Gastroesophageal sphincter (tissue), 4 donors: ENCODE measurements around the gene CPNE1. TPM values are rescaled to one million over a fixed set of nuclear protein-coding genes. Genes with fewer than 3 reads are reported as not detected.
"Not testable (repeated sequence)": the region's sequence is repeated elsewhere in the genome, so short reads cannot be mapped to it uniquely, and the experiment has no call there.

ENCODE experiments used
- ATAC-seq: fragments of 150-250 bp; one replicate; pipeline ENCODE4 v1.9.1; 2016; ENCODE audit warnings: mild to moderate bottlenecking, moderate library complexity
- H3K27ac ChIP-seq, 4 donors: fragments of 200-600 bp; sonication (generic) in 3 of 4; 1 replicate in 3 of 4; 2 replicates in 1 of 4; pipeline ENCODE4 v1.5.1; 2016 to 2019
- H3K27me3 ChIP-seq: fragments of 200-600 bp; sonication (generic); one replicate; pipeline ENCODE4 v1.5.1; 2019
- H3K36me3 ChIP-seq, 2 donors: fragments of 200-600 bp; sonication (generic); one replicate each; pipeline ENCODE4 v1.5.1; 2019; ENCODE audit warnings: control low read depth in 1 of 2
- H3K4me1 ChIP-seq, 3 donors: fragments of 200-600 bp; sonication (generic); 1 replicate in 2 of 3; 2 replicates in 1 of 3; pipeline ENCODE4 v1.5.1; 2016 to 2019; ENCODE audit warnings: control low read depth in 2 of 3
- H3K4me3 ChIP-seq, 2 donors: fragments of 200-600 bp; sonication (generic); one replicate each; pipeline ENCODE4 v1.5.1; 2019; ENCODE audit warnings: mild to moderate bottlenecking in 1 of 2, moderate library complexity in 1 of 2
- H3K9me3 ChIP-seq, 3 donors: fragments of 200-600 bp; sonication (generic); one replicate each; pipeline ENCODE4 v1.5.1; 2017 to 2019; ENCODE audit warnings: control low read depth in 2 of 3
- EP300 ChIP-seq: sonication (generic); formaldehyde crosslinking; IDR thresholded peaks from one replicate; pipeline ENCODE4 v1.6.1; 2017; ENCODE audit warnings: antibody characterized with exemption, mild to moderate bottlenecking
- POLR2A ChIP-seq, 2 donors: fragments of 450-650 bp; IDR thresholded peaks; one replicate each; pipeline ENCODE4 v1.6.1; 2017; ENCODE audit warnings: antibody characterized with exemption in 2 of 2, mild to moderate bottlenecking in 2 of 2, moderate library complexity in 1 of 2
- POLR2AphosphoS5 ChIP-seq: sonication (generic); formaldehyde crosslinking; IDR thresholded peaks from one replicate; pipeline ENCODE4 v1.6.1; 2017; ENCODE audit warnings: antibody characterized with exemption
- WGBS, 2 donors: methylation state at CpG; one replicate each; pipeline ENCODE4 v1.1.5; 2018; ENCODE audit warnings: low coverage in 1 of 2; 5-methylcytosine and 5-hydroxymethylcytosine counted together
- total RNA-seq, 4 donors: library from RNA; depleted of rRNA; stranded (reverse); fragments of >200 nt; gene quantifications; one replicate each; pipeline ENCODE4 v1.1.0, GENCODE V29; 2016
- TF ChIP-seq, protein P1 (sequence below), 4 experiments: fragments of 200-600 bp in 2 of 4; fragments of 450-650 bp in 2 of 4; sonication (generic) in 1 of 4; IDR thresholded peaks; one replicate each; pipeline ENCODE4 v1.5.1; 2017 to 2019; ENCODE audit warnings: antibody characterized with exemption in 4 of 4, mild to moderate bottlenecking in 2 of 4, moderate library complexity in 2 of 4

The CPNE1 gene
- total RNA-seq, 4 donors from 2014 or later: 43.8 to 131 (median 95.2) TPM

GRCh38 chr20:35695978-35696377 is 31.3 kb upstream of the CPNE1 start:
- 77 to 78% methylated on average over 3 of the region's 4 CpGs for WGBS, 2 donors
- Histone ChIP-seq H3K4me3 (no peak overlapping the region), H3K36me3 (peaks cover 0 to 56% of the 10 kb centered on the region in 2 donors), H3K9me3 (no peaks in the 10 kb centered on the region), H3K27me3 (no peaks in the 10 kb centered on the region), H3K4me1 (peaks cover 0 to 32% (median 11%) of the 10 kb centered on the region in 3 donors), H3K27ac (no peak overlapping the region)
- TF ChIP-seq, protein P1, sequence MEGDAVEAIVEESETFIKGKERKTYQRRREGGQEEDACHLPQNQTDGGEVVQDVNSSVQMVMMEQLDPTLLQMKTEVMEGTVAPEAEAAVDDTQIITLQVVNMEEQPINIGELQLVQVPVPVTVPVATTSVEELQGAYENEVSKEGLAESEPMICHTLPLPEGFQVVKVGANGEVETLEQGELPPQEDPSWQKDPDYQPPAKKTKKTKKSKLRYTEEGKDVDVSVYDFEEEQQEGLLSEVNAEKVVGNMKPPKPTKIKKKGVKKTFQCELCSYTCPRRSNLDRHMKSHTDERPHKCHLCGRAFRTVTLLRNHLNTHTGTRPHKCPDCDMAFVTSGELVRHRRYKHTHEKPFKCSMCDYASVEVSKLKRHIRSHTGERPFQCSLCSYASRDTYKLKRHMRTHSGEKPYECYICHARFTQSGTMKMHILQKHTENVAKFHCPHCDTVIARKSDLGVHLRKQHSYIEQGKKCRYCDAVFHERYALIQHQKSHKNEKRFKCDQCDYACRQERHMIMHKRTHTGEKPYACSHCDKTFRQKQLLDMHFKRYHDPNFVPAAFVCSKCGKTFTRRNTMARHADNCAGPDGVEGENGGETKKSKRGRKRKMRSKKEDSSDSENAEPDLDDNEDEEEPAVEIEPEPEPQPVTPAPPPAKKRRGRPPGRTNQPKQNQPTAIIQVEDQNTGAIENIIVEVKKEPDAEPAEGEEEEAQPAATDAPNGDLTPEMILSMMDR (IDR thresholded peaks at IDR 0.05): no peak
- TF ChIP-seq POLR2A (IDR thresholded peaks at IDR 0.05) (no peak), POLR2AphosphoS5 (no peak), EP300 (no peak)
- ATAC-seq: no peak

DNA sequence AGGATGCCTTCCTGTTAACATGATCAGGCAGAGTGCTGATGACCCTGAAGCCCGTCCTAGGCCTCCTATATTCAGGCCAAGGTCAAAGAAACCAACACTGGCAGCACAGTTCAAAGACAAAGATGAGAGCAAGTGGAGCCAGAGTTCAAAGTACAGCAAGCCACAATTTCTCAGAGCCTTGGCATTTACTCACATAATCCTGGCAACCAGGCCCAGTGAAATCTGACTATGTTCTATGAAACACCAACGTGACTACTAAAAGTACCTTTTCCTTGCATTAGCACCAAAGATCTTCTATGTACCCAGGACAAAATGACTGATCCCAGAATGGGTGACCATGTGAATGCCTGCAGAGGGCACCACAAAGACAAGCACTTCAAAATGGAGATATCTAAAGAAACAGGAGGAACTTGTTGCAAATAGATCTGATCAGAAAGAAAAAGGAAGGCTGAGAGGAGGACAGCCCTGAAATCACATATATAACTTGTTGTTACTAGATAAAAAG is 30.6 kb upstream of the CPNE1 start:
- 60 to 78% methylated on average over 1 to 2 of the region's 2 CpGs for WGBS, 2 donors
- Histone ChIP-seq H3K36me3 (peaks cover 0 to 61% of the 10 kb centered on the region in 2 donors), H3K4me1 (peaks cover 0 to 26% (median 11%) of the 10 kb centered on the region in 3 donors), H3K9me3 (no peaks in the 10 kb centered on the region), H3K27me3 (no peaks in the 10 kb centered on the region), H3K27ac (no peak overlapping the region), H3K4me3 (no peak overlapping the region)
- no peak for ATAC-seq
- TF ChIP-seq POLR2AphosphoS5: no peak
- TF ChIP-seq EP300: no peak
- TF ChIP-seq, protein P1 (IDR thresholded peaks at IDR 0.05): no peak
- TF ChIP-seq POLR2A (IDR thresholded peaks at IDR 0.05): no peak

GRCh38 chr20:35690265-35690664 is 25.6 kb upstream of the CPNE1 start:
- H3K36me3 ChIP-seq: peaks cover 0 to 99% of the 10 kb centered on the region in 2 donors
- 77% methylated on average over 4 of the region's 4 CpGs; no CpG with 5 or more reads in 1 of the 2 donors for WGBS, 2 donors

GRCh38 chr20:35686872-35687271 is 22.2 kb upstream of the CPNE1 start:
- not testable (repeated sequence) for H3K4me1 ChIP-seq, H3K27me3 ChIP-seq, H3K4me3 ChIP-seq, ATAC-seq, H3K9me3 ChIP-seq, H3K27ac ChIP-seq
- 83 to 90% methylated on average over 7 to 9 of the region's 11 CpGs for WGBS, 2 donors
- H3K36me3 ChIP-seq: peaks cover 0 to 91% of the 10 kb centered on the region in 2 donors

More at GRCh38 chr20:35690265-35690664, 25.6 kb upstream of the CPNE1 start:
- no peaks in the 10 kb centered on the region for H3K9me3 ChIP-seq
- TF ChIP-seq POLR2AphosphoS5 (no peak), POLR2A (IDR thresholded peaks at IDR 0.05) (no peak), EP300 (no peak)
- TF ChIP-seq, protein P1 (IDR thresholded peaks at IDR 0.05): no peak
- H3K27me3 ChIP-seq: no peaks in the 10 kb centered on the region
- H3K27ac ChIP-seq: no peak overlapping the region
- H3K4me1 ChIP-seq: no peaks in the 10 kb centered on the region
- ATAC-seq: no peak
- H3K4me3 ChIP-seq: no peak overlapping the region

- WGBS, 2 donors: 89% methylated on average over 7 to 9 of the region's 9 CpGs
These were observed 20.7 kb upstream of the CPNE1 start for GRCh38 chr20:35685368-35685767.

DNA sequence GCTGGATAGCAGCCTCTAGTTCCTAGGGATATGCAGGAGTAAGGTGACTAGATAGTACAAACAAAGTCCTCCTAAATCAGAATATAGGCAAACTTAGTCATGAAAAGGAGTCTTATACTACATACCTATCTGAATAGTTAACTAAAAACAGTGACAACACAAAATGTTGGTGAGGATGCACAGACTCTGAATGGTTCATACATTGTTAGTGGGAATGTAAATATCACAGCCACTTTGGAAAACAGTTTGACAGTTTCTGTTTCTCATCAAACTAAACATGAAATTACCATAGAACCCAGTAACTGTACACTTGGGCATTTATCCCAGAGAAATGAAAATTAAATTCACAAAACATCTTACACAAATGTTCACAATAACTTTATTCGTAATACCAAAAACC is 17.3 kb upstream of the CPNE1 start:
- TF ChIP-seq POLR2AphosphoS5: no peak
- TF ChIP-seq POLR2A (IDR thresholded peaks at IDR 0.05): no peak
- TF ChIP-seq EP300: no peak
- TF ChIP-seq, protein P1 (IDR thresholded peaks at IDR 0.05): no peak
- Histone ChIP-seq H3K36me3 (peaks cover 0 to 91% of the 10 kb centered on the region in 2 donors), H3K27me3 (no peaks in the 10 kb centered on the region), H3K27ac (no peak overlapping the region), H3K4me3 (no peak overlapping the region), H3K9me3 (no peaks in the 10 kb centered on the region), H3K4me1 (no peaks in the 10 kb centered on the region)
- WGBS, 2 donors: 88 to 93% methylated on average over 1 of the region's 1 CpG
- no peak for ATAC-seq

More at GRCh38 chr20:35685368-35685767, 20.7 kb upstream of the CPNE1 start:
- not testable (repeated sequence) for H3K27ac ChIP-seq, H3K27me3 ChIP-seq, H3K4me1 ChIP-seq, H3K9me3 ChIP-seq, ATAC-seq, H3K4me3 ChIP-seq
- H3K36me3 ChIP-seq: peaks cover 0 to 91% of the 10 kb centered on the region in 2 donors
